Esophagus (tissue), 2 donors: ENCODE data around the gene SRSF10. TPM values are rescaled to one million over a fixed set of nuclear protein-coding genes. Genes with fewer than 3 reads are reported as not detected.

Experiments used
- H3K27ac ChIP-seq, 2 donors: one replicate each; pipeline ENCODE4 v1.5.1; 2013; ENCODE audit warnings: low read depth in 2 of 2, mild to moderate bottlenecking in 2 of 2, inconsistent platforms in 1 of 2, low read length in 1 of 2, moderate library complexity in 1 of 2
- H3K27me3 ChIP-seq, 2 donors: one replicate each; pipeline ENCODE4 v1.6.1; 2013; ENCODE audit warnings: low read length in 2 of 2, control low read depth in 1 of 2, mild to moderate bottlenecking in 1 of 2; ENCODE audit not compliant: insufficient read depth in 2 of 2, control insufficient read depth in 1 of 2
- H3K36me3 ChIP-seq, 2 donors: one replicate each; pipeline ENCODE4 v1.6.1; 2013; ENCODE audit warnings: low read length in 1 of 2; ENCODE audit not compliant: control insufficient read depth in 2 of 2, insufficient read depth in 2 of 2
- H3K4me1 ChIP-seq, 2 donors: one replicate each; pipeline ENCODE4 v1.6.1; 2013; ENCODE audit warnings: low read length in 1 of 2; ENCODE audit not compliant: control insufficient read depth in 2 of 2, insufficient read depth in 2 of 2
- H3K4me3 ChIP-seq, 2 donors: one replicate each; pipeline ENCODE4 v1.5.1; 2013; ENCODE audit warnings: low read length in 2 of 2, mild to moderate bottlenecking in 2 of 2, low read depth in 1 of 2, moderate library complexity in 1 of 2
- H3K9me3 ChIP-seq, 2 donors: one replicate each; pipeline ENCODE4 v1.6.1; 2013; ENCODE audit warnings: mild to moderate bottlenecking in 2 of 2, low read depth in 1 of 2, low read length in 1 of 2, moderate library complexity in 1 of 2; ENCODE audit not compliant: control insufficient read depth in 2 of 2, insufficient read depth in 1 of 2
- WGBS, 2 donors: extraction: QIAGEN DNeasy Blood & Tissue Kit; methylation state at CpG; one replicate each; pipeline ENCODE4 v1.1.7; 2013; 5-methylcytosine and 5-hydroxymethylcytosine counted together
- polyA plus RNA-seq, 2 donors: library from polyadenylated mRNA; stranded (reverse); fragments of 200-250 nt; gene quantifications; one replicate each; pipeline ENCODE4 v1.2.3, GENCODE V29; 2013
- donor health status: healthy with polysubstance abuse.
- donor health status: Bipolar disorder and iron deficiency.

The SRSF10 gene
- polyA plus RNA-seq, 2 donors: 42.3 to 57.9 TPM

GRCh38 chr1:23916209-23917131, 63.7 kb downstream of the SRSF10 start:
- WGBS, 2 donors: 49 to 58% methylated on average over 12 of the region's 12 CpGs
- no peak overlapping the region for H3K4me3 ChIP-seq
- H3K36me3 ChIP-seq: no peaks in the 10 kb centered on the region
- H3K27me3 ChIP-seq: no peaks in the 10 kb centered on the region
- no peaks in the 10 kb centered on the region for H3K9me3 ChIP-seq
- H3K27ac ChIP-seq: no peak overlapping the region
- no peaks in the 10 kb centered on the region for H3K4me1 ChIP-seq

GRCh38 chr1:23915466-23915865, 64.7 kb downstream of the SRSF10 start:
- 94 to 96% methylated on average over 5 of the region's 5 CpGs for WGBS, 2 donors
- H3K9me3 ChIP-seq: no peaks in the 10 kb centered on the region
- H3K36me3 ChIP-seq: no peaks in the 10 kb centered on the region
- no peaks in the 10 kb centered on the region for H3K4me1 ChIP-seq
- H3K27me3 ChIP-seq: no peaks in the 10 kb centered on the region
- no peak overlapping the region for H3K4me3 ChIP-seq
- no peak overlapping the region for H3K27ac ChIP-seq

GRCh38 chr1:23914921-23915320, 65.2 kb downstream of the SRSF10 start:
- H3K4me3 ChIP-seq: no peak overlapping the region
- H3K36me3 ChIP-seq: no peaks in the 10 kb centered on the region
- no peaks in the 10 kb centered on the region for H3K27me3 ChIP-seq
- WGBS, 2 donors: 89 to 97% methylated on average over 4 of the region's 4 CpGs
- H3K4me1 ChIP-seq: no peaks in the 10 kb centered on the region
- H3K27ac ChIP-seq: no peak overlapping the region
- no peaks in the 10 kb centered on the region for H3K9me3 ChIP-seq

Other genes starting within 250 kb of the SRSF10 start
- gene ELOA, start 236.9 kb downstream of the SRSF10 start, polyA plus RNA-seq: 10 to 100 TPM in 1 of 2 donors, 1 to 10 TPM in 1; 9.9 to 15.9 TPM
- 10 to 100 TPM; 41.3 to 57.2 TPM for gene PITHD1, start 201.9 kb downstream of the SRSF10 start, polyA plus RNA-seq
- 10 to 100 TPM; 44.4 to 63.7 TPM for gene LYPLA2, start 189.2 kb downstream of the SRSF10 start, polyA plus RNA-seq
- 100 to 1,000 TPM in 1 of 2 donors, 10 to 100 TPM in 1; 76.6 to 120 TPM for gene GALE, start 179.6 kb downstream of the SRSF10 start, polyA plus RNA-seq
- 10 to 100 TPM; 16.8 to 27.4 TPM for gene HMGCL, start 154.9 kb downstream of the SRSF10 start, polyA plus RNA-seq
- gene FUCA1, start 112.0 kb downstream of the SRSF10 start, polyA plus RNA-seq: 10 to 100 TPM in 1 of 2 donors, 1 to 10 TPM in 1; 7.3 to 10.2 TPM
- gene CNR2, start 67.0 kb downstream of the SRSF10 start, polyA plus RNA-seq: under 1 TPM; 0.01 to 0.02 TPM
- 10 to 100 TPM; 54.2 to 69.1 TPM for gene PNRC2, start 20.5 kb downstream of the SRSF10 start, polyA plus RNA-seq
- under 1 TPM; 0.27 to 0.37 TPM for gene MYOM3, start 131.8 kb upstream of the SRSF10 start, polyA plus RNA-seq
- gene IL22RA1, start 162.8 kb upstream of the SRSF10 start, polyA plus RNA-seq: 10 to 100 TPM; 10.3 to 11.7 TPM
- 1 to 10 TPM; 2.2 to 2.9 TPM for gene IFNLR1, start 207.0 kb upstream of the SRSF10 start, polyA plus RNA-seq